GM18520 (cell line): ENCODE results near the gene ASIC3.

Experiments
- ATAC-seq: cut with Tn5 transposase; IDR thresholded peaks from one replicate; pipeline ENCODE4 v1.9.1; 2021; ENCODE audit not compliant: unreplicated experiment

ASIC3 gene

GRCh38 chr7:151056666-151057505 is 8.6 kb downstream of the ASIC3 start:
- no peak for ATAC-seq

GRCh38 chr7:151057506-151057988 is 9.2 kb downstream of the ASIC3 start, which contains the start of gene CDK5:
Gene CDK5, minus strand, starts transcription at chr7:151057897. Its CDS starts 49 bp downstream, at chr7:151057848.
- no peak for ATAC-seq

- peak; percentile 87 for ATAC-seq
Observed at GRCh38 chr7:151057989-151058780, 9.9 kb downstream of the ASIC3 start.

GRCh38 chr7:151058781-151059366 is 10.5 kb downstream of the ASIC3 start:
- ATAC-seq, result no peak

GRCh38 chr7:151059367-151060112 is 11.2 kb downstream of the ASIC3 start, which contains the start of gene SLC4A2:
Gene SLC4A2, plus strand, starts transcription at chr7:151059589. Its CDS starts 2,399 bp downstream, at chr7:151061988.
- no peak for ATAC-seq

- ATAC-seq, result no peak
Observed at GRCh38 chr7:151060113-151060415, 11.7 kb downstream of the ASIC3 start.

- no peak for ATAC-seq
Observed at GRCh38 chr7:151060416-151061212, 12.3 kb downstream of the ASIC3 start.

GRCh38 chr7:151061213-151062110 is 13.1 kb downstream of the ASIC3 start:
- no peak for ATAC-seq

- no peak for ATAC-seq
Observed at GRCh38 chr7:151062111-151062398, 13.7 kb downstream of the ASIC3 start.

- no peak for ATAC-seq
Observed at GRCh38 chr7:151062399-151063211, 14.3 kb downstream of the ASIC3 start.

GRCh38 chr7:151063212-151063561 is 14.9 kb downstream of the ASIC3 start:
- no peak for ATAC-seq

GRCh38 chr7:151064454-151064853 is 16.1 kb downstream of the ASIC3 start:
- ATAC-seq, result no peak

GRCh38 chr7:151064993-151065392 is 16.7 kb downstream of the ASIC3 start:
- ATAC-seq, result no peak

GRCh38 chr7:151065516-151065915 is 17.2 kb downstream of the ASIC3 start:
- ATAC-seq, result no peak

- no peak for ATAC-seq
Observed at GRCh38 chr7:151066273-151066974, 18.1 kb downstream of the ASIC3 start.

- ATAC-seq, result no peak
Observed at GRCh38 chr7:151068069-151068773, 19.9 kb downstream of the ASIC3 start.

GRCh38 chr7:151069841-151070573 is 21.7 kb downstream of the ASIC3 start:
- no peak for ATAC-seq
